ENCODE measurements around the gene JPH4. TPM values are rescaled to one million over a fixed set of nuclear protein-coding genes. Genes with fewer than 3 reads are reported as not detected.

The JPH4 gene
- total RNA-seq, 1 donor from 2014 or later, result 7.4 TPM

GRCh38 chr14:23566778-23567185, 11.8 kb downstream of the JPH4 start:
- H3K9me3 Mint-ChIP-seq, result no peaks in the 10 kb centered on the region
- no peak for DNase-seq (ENCODE audit: low spot score in 2 of 2, unreplicated experiment in 2 of 2)
- peaks cover 33% of the 10 kb centered on the region for H3K4me1 Mint-ChIP-seq
- H3K4me3 Mint-ChIP-seq, result peak overlapping the region; percentile 100
- TF ChIP-seq CTCF (IDR thresholded peaks at IDR 0.05; ENCODE audit: unreplicated experiment), result no peak
- peaks cover 5% of the 10 kb centered on the region for H3K27me3 Mint-ChIP-seq (ENCODE audit: low read depth)
- H3K36me3 Mint-ChIP-seq, result peaks cover 8% of the 10 kb centered on the region
- H3K27ac Mint-ChIP-seq, result peak overlapping the region; percentile 99

GRCh38 chr14:23566112-23566777, 12.3 kb downstream of the JPH4 start:
- Mint-ChIP-seq H3K27ac (no peak overlapping the region), H3K4me1 (peaks cover 33% of the 10 kb centered on the region), H3K36me3 (peaks cover 12% of the 10 kb centered on the region), H3K4me3 (peak overlapping the region; percentile 100), H3K9me3 (no peaks in the 10 kb centered on the region), H3K27me3 (ENCODE audit: low read depth) (no peaks in the 10 kb centered on the region)
- no peak for TF ChIP-seq CTCF (IDR thresholded peaks at IDR 0.05; ENCODE audit: unreplicated experiment)
- no peak for DNase-seq (ENCODE audit: low spot score in 2 of 2, unreplicated experiment in 2 of 2)

- Mint-ChIP-seq H3K36me3 (peaks cover 15% of the 10 kb centered on the region), H3K27ac (no peak overlapping the region), H3K4me1 (peaks cover 33% of the 10 kb centered on the region), H3K9me3 (no peaks in the 10 kb centered on the region), H3K4me3 (no peak overlapping the region), H3K27me3 (ENCODE audit: low read depth) (no peaks in the 10 kb centered on the region)
- no peak for DNase-seq (ENCODE audit: low spot score in 2 of 2, unreplicated experiment in 2 of 2)
- TF ChIP-seq CTCF (IDR thresholded peaks at IDR 0.05; ENCODE audit: unreplicated experiment), result no peak
Measured at GRCh38 chr14:23565626-23566025, 13.0 kb downstream of the JPH4 start.

GRCh38 chr14:23564876-23565275, 13.7 kb downstream of the JPH4 start:
- Mint-ChIP-seq H3K27me3 (ENCODE audit: low read depth) (no peaks in the 10 kb centered on the region), H3K9me3 (no peaks in the 10 kb centered on the region), H3K4me1 (peaks cover 32% of the 10 kb centered on the region), H3K36me3 (peaks cover 19% of the 10 kb centered on the region), H3K4me3 (no peak overlapping the region), H3K27ac (no peak overlapping the region)
- no peak for DNase-seq (ENCODE audit: low spot score in 2 of 2, unreplicated experiment in 2 of 2)
- no peak for TF ChIP-seq CTCF (IDR thresholded peaks at IDR 0.05; ENCODE audit: unreplicated experiment)

GRCh38 chr14:23564181-23564812, 14.3 kb downstream of the JPH4 start:
- peaks cover 26% of the 10 kb centered on the region for H3K4me1 Mint-ChIP-seq
- no peaks in the 10 kb centered on the region for H3K27me3 Mint-ChIP-seq (ENCODE audit: low read depth)
- H3K36me3 Mint-ChIP-seq, result peaks cover 19% of the 10 kb centered on the region
- no peak overlapping the region for H3K4me3 Mint-ChIP-seq
- no peak overlapping the region for H3K27ac Mint-ChIP-seq
- no peak for DNase-seq (ENCODE audit: low spot score in 2 of 2, unreplicated experiment in 2 of 2)
- no peaks in the 10 kb centered on the region for H3K9me3 Mint-ChIP-seq
- TF ChIP-seq CTCF (IDR thresholded peaks at IDR 0.05; ENCODE audit: unreplicated experiment), result no peak
